Right ventricle myocardium inferior (tissue), 1 donor: ENCODE results near the gene AP2A2. TPM values are rescaled to one million over a fixed set of nuclear protein-coding genes. Genes with fewer than 3 reads are reported as not detected.
"Not testable (repeated sequence)": the region's sequence is repeated elsewhere in the genome, so short reads cannot be mapped to it uniquely, and the experiment has no call there.

Experiments
- ATAC-seq: fragments of 200-7000 bp; cut with Tn5 transposase; one replicate; pipeline ENCODE4 v1.9.1; 2020; ENCODE audit warnings: mild to moderate bottlenecking, moderate library complexity
- DNase-seq: peaks from one replicate; pipeline ENCODE4 v3.0.0; 2021; ENCODE audit errors: missing footprints
- intact Hi-C: fragments of 100-400 bp; cut with DNase I; formaldehyde crosslinking; loops from one replicate; pipeline ENCODE4 v1.11.0; 2022
- total RNA-seq: library from RNA; stranded (reverse); fragmentation: NEBNext Ultra II Directional; extraction: Animal tissue kit (Norgen Biotek cat#: 25700); gene quantifications from one replicate; pipeline ENCODE4 v1.2.1, GENCODE V29; 2021
- donor health status: DM: no; HTN: yes; CAD: no; lungs with severe emphysema.

Gene AP2A2
- total RNA-seq, 1 donor from 2014 or later, result 51.7 TPM

- peak; percentile 46 for ATAC-seq
- DNase-seq, result no peak
- intact Hi-C loops, result no loop called here
Observed at GRCh38 chr11:940496-941135, 14.9 kb downstream of the AP2A2 start.

- ATAC-seq, result no peak
Observed at GRCh38 chr11:942823-943222, 17.2 kb downstream of the AP2A2 start.

GRCh38 chr11:944711-945470 is 19.2 kb downstream of the AP2A2 start:
- DNase-seq (peak; percentile 4), ATAC-seq (no peak)
- intact Hi-C loops, result no loop called here

More at GRCh38 chr11:942823-943222, 17.2 kb downstream of the AP2A2 start:
- no peak for DNase-seq
- intact Hi-C loops, result no loop called here

GRCh38 chr11:945986-946385 is 20.3 kb downstream of the AP2A2 start:
- intact Hi-C loops, result no loop called here
- DNase-seq (peak; percentile 20), ATAC-seq (no peak)

- ATAC-seq, result no peak
- DNase-seq, result peak; percentile 9
- intact Hi-C loops, result no loop called here
Observed at GRCh38 chr11:947744-948143, 22.1 kb downstream of the AP2A2 start.

- ATAC-seq, result no peak
- intact Hi-C loops, result no loop called here
- no peak for DNase-seq
Observed at GRCh38 chr11:951507-951906, 25.8 kb downstream of the AP2A2 start.

- ATAC-seq (no peak), DNase-seq (peak; percentile 22)
- intact Hi-C loops, result no loop called here
Observed at GRCh38 chr11:952406-953385, 27.0 kb downstream of the AP2A2 start.

- intact Hi-C loops, result no loop called here
- ATAC-seq, result no peak
Observed at GRCh38 chr11:953512-953911, 27.8 kb downstream of the AP2A2 start.

GRCh38 chr11:954392-955153 is 28.9 kb downstream of the AP2A2 start:
- DNase-seq (no peak), ATAC-seq (no peak)
- intact Hi-C loops, result no loop called here

More at GRCh38 chr11:953512-953911, 27.8 kb downstream of the AP2A2 start:
- DNase-seq, result peak; percentile 64

- ATAC-seq (no peak), DNase-seq (peak; percentile 68)
- intact Hi-C loops, result no loop called here
Observed at GRCh38 chr11:955154-956063, 29.7 kb downstream of the AP2A2 start.

- intact Hi-C loops, result no loop called here
- no peak for ATAC-seq
- no peak for DNase-seq
Observed at GRCh38 chr11:957212-957920, 31.7 kb downstream of the AP2A2 start.

- intact Hi-C loops, result no loop called here
Observed at GRCh38 chr11:958101-958500, 32.4 kb downstream of the AP2A2 start.

GRCh38 chr11:959027-959426 is 33.4 kb downstream of the AP2A2 start:
- DNase-seq, result peak; percentile 18
- ATAC-seq, result no peak
- intact Hi-C loops, result no loop called here

More at GRCh38 chr11:958101-958500, 32.4 kb downstream of the AP2A2 start:
- ATAC-seq (no peak), DNase-seq (no peak)

- intact Hi-C loops, result no loop called here
Observed at GRCh38 chr11:959608-960007, 33.9 kb downstream of the AP2A2 start.

GRCh38 chr11:961310-961920 is 35.7 kb downstream of the AP2A2 start:
- ATAC-seq, DNase-seq, intact Hi-C loops: not testable (repeated sequence)

More at GRCh38 chr11:959608-960007, 33.9 kb downstream of the AP2A2 start:
- peak; percentile 13 for DNase-seq
- no peak for ATAC-seq

- ATAC-seq (no peak), DNase-seq (no peak)
- intact Hi-C loops, result no loop called here
Observed at GRCh38 chr11:961921-962320, 36.3 kb downstream of the AP2A2 start.
